HG03575 (cell line): ENCODE results near the gene SEMA6C.
"Not testable (repeated sequence)": the region's sequence is repeated elsewhere in the genome, so short reads cannot be mapped to it uniquely, and the experiment has no call there.

ENCODE experiments used
- ATAC-seq: cut with Tn5 transposase; IDR thresholded peaks from one replicate; pipeline ENCODE4 v1.9.1; 2021; ENCODE audit not compliant: unreplicated experiment, insufficient number of reproducible peaks, low FRiP score; ENCODE audit errors: extremely low read depth

Gene SEMA6C, protein sequence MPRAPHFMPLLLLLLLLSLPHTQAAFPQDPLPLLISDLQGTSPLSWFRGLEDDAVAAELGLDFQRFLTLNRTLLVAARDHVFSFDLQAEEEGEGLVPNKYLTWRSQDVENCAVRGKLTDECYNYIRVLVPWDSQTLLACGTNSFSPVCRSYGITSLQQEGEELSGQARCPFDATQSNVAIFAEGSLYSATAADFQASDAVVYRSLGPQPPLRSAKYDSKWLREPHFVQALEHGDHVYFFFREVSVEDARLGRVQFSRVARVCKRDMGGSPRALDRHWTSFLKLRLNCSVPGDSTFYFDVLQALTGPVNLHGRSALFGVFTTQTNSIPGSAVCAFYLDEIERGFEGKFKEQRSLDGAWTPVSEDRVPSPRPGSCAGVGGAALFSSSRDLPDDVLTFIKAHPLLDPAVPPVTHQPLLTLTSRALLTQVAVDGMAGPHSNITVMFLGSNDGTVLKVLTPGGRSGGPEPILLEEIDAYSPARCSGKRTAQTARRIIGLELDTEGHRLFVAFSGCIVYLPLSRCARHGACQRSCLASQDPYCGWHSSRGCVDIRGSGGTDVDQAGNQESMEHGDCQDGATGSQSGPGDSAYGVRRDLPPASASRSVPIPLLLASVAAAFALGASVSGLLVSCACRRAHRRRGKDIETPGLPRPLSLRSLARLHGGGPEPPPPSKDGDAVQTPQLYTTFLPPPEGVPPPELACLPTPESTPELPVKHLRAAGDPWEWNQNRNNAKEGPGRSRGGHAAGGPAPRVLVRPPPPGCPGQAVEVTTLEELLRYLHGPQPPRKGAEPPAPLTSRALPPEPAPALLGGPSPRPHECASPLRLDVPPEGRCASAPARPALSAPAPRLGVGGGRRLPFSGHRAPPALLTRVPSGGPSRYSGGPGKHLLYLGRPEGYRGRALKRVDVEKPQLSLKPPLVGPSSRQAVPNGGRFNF

DNA sequence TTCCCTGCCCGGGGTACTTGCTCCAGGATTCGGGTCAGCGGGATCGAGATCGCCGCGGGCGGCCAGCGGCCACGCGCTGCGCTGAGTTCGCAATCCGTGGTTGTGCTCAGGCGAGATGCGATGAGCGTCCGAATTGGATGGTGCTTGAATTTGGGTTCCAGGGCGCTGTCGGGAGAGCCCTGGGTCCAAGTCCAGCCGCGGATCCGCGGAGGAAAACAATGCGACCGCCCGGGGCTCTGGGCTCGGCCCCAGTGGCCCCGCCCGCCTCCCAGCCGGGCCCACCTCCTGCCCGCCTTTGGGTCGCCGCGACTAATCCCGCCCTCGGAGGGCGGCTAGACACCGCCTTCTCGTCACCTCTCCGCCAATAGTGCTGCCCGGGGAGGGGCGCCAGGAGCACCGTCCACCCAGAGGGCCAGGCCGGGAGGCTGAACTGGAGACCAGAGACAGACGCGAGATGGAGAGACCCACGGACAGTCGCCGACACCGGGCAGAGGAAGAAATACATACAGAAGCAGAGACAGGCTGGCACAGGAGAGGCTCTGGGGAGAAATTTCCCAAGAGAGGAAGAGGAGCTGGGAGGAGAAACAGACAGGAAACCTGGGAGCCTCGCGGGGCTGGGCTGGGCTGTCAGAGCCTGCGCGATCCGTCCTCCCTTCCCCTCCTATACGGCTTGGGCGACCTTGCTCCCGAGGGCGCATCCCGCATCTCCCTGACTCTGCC lies at the start of gene SEMA6C:
Gene SEMA6C, minus strand, starts transcription at position 220 of the 720 bp plus-strand sequence. CDS start 4,010 bp downstream, outside the sequence.
- peak; percentile 85 for ATAC-seq

DNA sequence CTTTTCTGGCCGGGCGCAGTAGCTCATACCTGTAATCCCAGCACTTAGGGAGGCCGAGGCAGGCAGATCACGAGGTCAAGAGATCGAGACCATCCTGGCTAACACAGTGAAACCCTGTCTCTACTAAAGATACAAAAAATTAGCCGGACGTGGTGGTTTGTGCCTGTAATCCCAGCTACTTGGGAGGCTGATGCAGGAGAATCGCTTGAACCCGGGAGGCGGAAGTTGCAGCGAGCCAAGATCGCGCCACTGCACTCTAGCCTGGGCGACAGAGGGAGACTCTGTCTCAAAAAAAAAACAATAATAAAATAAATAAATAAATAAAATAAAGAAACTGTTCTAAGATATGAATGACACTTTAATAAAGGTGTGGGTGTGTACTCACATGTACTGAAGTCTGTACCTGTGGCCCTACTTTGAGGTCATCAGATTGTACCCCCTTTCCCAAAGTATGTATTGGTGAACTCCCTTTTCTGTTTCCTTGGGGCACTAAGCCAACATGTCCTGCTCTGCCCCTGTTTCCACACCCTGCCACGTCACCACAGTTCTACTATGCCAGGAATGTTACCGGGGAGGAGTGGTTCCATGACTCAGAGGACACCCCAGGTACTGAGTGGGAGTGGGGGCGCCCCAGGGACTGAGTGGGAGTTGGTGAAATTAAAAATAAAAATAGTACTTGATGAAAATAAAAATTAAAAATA lies 48.6 kb upstream of the SEMA6C start:
- not testable (repeated sequence) for ATAC-seq

DNA sequence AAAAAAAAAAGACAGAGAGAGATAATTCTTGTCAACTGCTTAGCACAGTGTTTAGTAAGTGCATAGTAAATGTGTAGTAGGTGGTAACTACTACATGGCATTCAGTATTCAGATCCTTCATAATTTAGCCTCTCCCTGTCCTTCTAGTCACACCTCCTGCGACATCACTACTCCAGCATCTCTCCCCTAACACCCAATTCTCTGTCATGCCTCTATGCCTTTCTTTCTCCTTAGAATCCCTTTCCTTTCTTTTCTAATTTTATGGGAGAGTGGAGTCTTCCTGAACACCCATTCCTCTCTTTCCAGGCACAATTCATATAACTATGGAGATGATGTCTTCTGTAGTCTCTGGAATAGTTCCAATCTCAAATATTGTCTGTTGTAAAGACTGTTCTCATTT lies 47.4 kb upstream of the SEMA6C start:
- no peak for ATAC-seq

DNA sequence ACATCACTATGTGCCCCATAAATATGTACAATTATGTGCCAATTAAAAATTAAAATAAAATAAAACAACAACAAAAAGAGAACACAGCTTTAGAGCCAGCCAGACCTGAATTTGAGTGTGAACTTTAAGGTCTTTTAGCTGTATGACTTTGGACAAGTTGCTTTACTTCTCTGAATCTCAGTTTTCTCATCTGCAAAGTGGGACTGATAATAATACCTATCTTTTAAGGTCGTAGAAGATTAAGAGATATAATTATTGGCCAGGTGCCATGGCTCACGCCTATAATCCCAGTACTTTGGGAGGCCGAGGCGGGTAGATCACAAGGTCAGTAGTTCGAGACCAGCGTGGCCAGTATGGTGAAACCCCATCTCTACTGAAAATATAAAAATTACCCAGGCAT lies 46.9 kb upstream of the SEMA6C start:
- no peak for ATAC-seq

DNA sequence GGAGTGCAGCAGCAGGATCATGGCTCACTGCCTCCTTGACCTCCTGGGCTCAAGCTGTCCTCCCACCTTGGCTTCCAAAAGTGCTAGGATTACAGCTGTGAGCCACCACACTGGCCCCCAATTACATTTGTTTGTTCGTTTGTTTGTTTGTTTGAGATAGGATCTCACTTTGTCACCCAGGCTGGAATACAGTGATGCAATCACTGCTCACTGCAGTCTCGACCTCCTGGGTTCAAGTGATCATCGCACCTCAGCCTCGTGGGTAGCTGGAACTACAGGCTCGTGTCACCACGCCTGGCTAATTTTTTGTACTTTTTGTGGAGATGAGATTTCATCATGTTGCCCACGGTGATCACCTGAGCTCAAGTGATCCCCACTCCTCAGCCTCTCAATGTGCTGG lies 45.6 kb upstream of the SEMA6C start:
- ATAC-seq = no peak

DNA sequence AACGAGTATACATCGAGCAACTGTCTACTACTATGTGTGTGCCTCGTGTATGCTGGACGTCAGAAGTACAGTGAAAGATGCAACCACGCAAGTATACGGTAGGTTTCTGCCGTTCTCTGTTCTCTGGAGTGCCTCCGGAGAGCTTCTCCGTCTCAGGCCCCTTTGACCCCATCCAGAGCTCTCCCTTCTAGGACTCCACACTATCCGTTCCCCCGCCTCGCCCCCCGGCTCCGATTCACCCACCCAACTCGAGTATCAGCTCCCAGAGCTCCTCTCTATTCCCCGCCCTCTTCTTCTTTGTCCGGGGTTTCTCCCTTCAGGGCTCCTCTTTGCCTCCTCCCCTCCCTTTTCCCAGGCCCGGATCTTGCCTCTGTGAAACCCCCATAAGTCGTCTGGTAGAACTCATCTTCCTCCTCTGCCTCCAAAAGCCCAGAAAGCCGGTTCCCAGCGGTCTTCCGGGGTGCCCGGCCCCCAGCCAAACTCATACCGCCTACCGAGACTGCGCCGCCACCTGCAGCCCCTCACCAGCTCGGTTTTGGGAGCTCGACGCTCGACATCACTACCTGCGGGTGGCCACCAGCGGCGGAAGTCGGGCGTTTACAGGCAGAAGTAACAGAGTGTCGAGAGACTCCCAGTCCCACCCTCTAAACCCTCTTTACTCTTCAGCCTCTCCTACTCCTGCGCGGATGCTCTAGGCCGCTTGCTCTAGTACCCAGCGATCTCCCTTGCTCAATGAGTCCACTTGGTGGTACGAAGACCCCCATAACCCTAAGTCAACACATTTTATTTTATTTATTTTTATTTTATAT lies 43.4 kb upstream of the SEMA6C start, which contains the start of gene VPS72:
Gene VPS72, minus strand, starts transcription at position 561 of the 809 bp plus-strand sequence. Its CDS starts 76 bp downstream, at position 485.
- ATAC-seq = no peak

DNA sequence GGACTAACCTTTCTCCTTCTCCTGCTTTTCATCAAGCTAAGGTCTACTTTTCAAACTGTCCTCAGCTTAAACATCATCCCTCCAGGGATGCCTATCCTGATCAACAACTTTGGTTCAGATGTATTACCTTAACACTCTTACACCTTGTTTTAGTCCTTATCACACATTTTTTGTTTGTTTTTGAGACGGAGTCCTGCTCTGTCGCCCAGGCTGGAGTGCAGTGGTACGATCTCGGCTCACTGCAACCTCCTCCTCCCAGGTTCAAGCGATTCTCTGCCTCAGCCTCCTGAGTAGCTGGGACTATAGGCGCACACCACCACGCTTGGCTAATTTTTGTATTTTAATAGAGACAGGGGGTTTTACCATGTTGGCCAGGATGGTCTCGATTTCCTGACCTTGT lies 42.2 kb upstream of the SEMA6C start:
- ATAC-seq = not testable (repeated sequence)

DNA sequence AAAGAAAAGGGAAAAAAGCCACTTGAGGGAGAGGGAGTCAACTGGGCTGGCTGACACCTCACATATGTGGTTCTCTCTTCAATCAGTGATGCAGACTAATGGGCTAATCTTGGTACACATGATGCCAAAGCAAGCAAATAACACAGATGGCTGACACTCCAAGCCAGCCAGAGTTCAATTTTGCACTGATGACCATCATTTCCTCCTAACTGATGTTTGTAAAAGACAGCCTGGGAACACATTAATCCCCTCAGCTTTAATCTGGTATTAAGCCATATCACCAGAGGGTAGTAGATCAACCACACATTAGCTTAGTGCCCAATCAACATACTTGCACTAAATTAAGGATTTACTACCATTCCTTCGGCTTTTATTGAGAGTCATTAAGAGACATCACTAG lies 40.8 kb upstream of the SEMA6C start:
- no peak for ATAC-seq

DNA sequence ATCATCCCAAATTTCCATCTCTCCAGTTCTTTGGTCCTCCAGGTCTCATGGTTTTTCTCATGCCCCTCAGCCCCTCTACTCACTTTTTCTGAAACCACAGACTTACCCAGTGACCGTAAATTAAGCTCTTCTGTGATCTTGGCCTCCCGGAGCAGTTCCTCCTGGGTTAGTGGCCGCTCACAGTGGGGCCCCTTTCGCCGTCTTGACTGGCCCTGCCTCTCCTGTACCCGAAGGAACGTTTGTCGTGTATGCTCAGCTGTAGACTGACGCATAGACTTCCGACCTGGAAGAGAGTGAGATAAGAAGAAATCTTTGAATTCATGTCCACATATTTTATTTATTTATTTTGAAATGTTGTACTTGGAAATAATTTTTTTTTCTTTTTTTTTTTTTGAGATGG lies 37.8 kb upstream of the SEMA6C start:
- ATAC-seq = no peak

DNA sequence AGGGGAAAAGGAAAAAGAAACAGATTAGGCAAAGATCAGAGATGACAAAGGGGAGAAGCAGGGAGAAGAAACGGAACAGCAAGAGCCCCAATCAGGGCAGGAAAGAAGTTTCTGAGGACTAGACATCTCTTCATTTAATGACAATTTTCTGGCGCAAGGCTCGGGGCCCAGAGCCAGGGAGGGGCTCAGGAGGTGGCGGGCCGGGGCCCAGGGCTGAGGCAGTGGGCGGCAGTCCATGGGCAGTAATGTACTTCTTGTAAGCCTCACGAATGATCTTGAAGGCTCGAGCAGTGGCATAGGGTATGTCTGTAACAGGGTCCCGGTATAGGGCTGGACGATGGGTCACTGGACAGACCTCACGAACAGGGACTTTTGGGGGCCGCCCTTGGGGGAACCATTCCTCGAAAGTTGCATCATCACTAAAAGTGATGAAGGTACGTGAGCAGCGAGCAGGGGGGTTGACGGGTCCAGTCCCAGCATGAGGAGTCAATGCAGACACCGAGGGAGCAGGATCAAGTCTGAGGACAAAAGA lies 30.1 kb upstream of the SEMA6C start:
- ATAC-seq = no peak

DNA sequence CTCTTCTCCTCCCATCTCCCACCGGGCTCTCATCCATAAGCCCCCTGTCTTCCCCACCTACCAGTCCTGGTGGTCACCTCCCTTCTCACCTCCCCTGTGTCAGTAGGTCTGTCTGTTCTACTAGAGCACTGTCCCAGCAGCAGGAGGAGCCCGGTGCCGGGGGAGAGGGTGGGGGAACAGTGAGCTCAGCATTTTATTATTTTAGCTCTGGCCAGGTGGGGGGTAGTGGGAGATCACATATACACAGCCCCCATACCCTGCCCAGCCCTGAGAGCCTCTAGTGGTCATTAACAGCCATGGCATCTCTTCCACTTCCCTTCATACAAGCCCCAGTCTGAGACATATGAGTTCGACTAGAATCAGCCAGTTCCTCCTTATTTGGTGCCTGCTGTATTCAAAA lies 29.4 kb upstream of the SEMA6C start, which contains the start of gene TMOD4:
Gene TMOD4, minus strand, starts transcription at position 119 of the 400 bp plus-strand sequence. CDS start 1,106 bp downstream, outside the sequence.
- ATAC-seq = no peak

DNA sequence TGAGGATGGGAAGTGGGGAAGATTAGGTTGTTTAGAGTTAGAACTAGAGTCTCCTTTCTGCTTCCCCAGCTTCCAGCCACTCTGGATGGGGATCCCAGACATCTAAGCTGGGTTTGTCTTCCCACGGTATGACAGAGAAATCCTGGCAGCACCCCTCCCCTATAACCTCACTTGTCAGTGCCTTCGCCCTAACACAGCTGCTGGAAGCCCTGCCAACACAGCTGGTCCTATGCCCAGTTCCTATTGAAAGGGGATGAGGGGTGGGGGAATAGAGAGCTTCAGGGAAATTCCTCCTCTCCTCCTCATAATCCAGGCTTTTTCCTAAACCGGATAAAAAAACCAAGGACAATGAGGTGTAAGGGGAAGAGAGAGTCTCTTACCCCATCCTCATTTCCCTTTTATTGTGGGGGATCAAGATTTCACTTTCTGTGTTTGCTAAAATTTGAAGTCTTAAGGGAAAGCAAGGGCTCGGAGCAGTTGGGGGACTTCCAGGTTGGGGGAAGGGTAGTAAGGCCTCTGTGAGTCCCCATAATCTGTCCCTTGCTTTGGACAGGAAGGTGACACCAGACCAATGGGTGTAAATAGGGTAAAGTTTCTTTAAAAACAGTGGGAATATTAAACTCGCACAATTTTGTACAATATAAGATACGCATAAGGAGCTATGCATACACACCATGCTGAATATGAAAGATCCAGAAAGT lies 28.8 kb upstream of the SEMA6C start:
- no peak for ATAC-seq

DNA sequence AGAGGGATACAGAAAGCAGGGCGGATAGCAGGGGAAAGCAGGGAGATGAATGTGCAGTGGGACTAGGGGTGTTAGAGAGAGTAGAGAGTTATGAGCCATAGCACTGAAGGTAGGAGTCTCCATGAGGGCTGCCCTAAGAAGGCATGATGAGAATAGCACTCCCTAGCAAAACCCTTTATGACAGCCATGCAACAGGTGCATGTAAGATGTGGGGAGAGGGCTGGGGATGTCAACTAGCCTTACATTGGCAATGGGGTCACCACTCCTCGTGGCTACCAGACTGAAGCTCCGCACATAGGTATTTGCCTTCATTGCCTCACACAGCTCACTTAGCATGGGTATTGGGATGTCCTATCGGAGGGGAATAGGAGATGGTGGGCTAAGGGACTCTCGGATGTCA lies 24.8 kb upstream of the SEMA6C start:
- no peak for ATAC-seq

DNA sequence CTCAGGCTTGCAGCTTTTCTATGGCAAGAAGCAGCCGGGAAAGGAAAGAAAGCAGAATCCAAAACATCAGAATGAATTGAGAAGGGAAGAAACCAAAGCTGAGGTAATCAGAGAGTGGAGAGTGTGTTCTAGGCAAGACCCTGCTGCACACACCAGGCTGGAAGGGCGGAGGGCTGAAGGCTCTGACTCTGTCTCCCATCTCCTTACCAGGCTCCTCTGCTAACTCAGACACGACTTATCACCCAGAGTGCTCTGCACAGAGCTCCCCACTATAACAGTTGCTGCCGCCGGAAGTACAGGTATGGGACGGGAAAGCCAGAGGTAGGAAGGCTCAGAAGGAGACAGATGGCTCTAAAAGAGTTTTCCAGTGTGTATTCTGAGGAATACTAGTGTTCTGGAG lies 20.7 kb upstream of the SEMA6C start:
- no peak for ATAC-seq

DNA sequence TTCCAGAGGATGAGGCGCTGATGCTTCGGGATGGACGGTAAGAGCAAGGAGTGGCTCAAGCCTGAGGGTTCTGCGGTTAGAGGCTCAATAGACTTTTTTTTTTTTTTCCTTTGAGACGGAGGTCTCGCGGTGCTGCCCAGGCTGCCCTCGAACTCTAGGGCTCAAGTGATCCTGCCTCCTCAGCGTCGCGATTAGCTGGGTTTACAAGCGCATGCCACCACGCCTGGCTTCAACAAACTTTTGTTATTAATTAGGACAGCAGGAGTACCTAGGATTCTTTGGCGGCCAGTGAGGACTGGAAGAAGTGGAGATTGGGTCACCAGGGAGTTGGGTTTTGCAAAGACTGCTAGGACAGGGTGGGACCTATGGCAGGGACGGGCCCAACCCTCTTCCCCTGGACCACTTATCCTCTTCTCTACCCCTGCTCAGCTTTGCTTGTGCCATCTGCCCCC lies 20.1 kb upstream of the SEMA6C start:
- ATAC-seq = no peak

DNA sequence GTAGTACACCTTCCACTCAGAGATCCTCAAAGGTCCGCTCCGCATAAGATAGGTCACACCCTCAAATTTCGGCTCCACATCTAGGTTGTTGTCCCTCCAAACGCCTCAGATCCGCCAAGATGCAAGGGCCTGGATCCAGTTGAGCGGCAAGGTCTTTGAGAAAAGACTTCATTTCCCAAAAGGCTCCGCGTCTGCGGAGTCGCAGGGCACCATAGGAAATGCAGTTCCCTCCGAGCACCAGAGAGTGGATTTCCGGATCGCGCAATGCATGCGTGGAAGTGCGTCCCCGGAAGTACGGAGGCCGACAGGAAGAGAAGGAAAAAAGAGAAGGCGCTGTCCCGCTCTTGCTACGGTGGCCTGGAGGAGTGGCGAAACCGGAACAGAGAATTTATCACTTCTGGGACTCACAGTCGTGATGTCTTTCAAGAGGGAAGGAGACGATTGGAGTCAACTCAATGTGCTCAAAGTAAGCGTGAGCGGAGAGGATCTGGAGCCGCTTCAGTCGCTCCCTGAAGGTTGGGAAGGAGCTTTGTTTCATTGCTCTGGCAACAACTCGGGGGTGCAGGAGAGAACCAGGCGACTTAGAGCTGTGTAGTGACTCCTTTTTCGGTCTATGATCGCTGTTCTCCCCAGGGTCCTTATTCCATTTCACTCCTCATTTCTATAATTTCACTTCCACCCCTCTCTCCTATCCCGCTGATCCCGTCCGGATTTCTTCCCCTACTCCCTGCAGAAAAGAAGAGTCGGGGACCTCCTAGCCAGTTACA lies 19.5 kb upstream of the SEMA6C start, which contains the start of the genes LYSMD1 and SCNM1:
Gene LYSMD1, minus strand, starts transcription at position 165 of the 767 bp plus-strand sequence. CDS start 644 bp downstream, outside the sequence.
Gene SCNM1, plus strand, starts transcription at position 407 of the 767 bp plus-strand sequence. Its CDS starts 9 bp downstream, at position 416.
- ATAC-seq = no peak
